SJCRH30 (cell line): ENCODE results near the gene NPHS1. TPM values are rescaled to one million over a fixed set of nuclear protein-coding genes. Genes with fewer than 3 reads are reported as not detected.

Experiments used
- DNase-seq, 2 experiments: peaks; one replicate each; pipeline ENCODE4 v3.0.0-alpha.2; 2015 to 2020
- H3K27ac ChIP-seq: fragments of 250-450 bp; sonication (Bioruptor Pico); 2 replicates; pipeline ENCODE4 v1.5.1; 2020; ENCODE audit warnings: mild to moderate bottlenecking, moderate library complexity
- H3K27me3 ChIP-seq: fragments of 250-450 bp; sonication (Bioruptor Pico); 2 replicates; pipeline ENCODE4 v1.5.1; 2020; ENCODE audit warnings: mild to moderate bottlenecking, moderate library complexity
- H3K36me3 ChIP-seq: fragments of 250-450 bp; sonication (Bioruptor Pico); 2 replicates; pipeline ENCODE4 v1.5.1; 2020; ENCODE audit warnings: mild to moderate bottlenecking, moderate library complexity
- H3K4me1 ChIP-seq: fragments of 250-450 bp; sonication (Bioruptor Pico); 2 replicates; pipeline ENCODE4 v1.5.1; 2020; ENCODE audit warnings: mild to moderate bottlenecking, moderate library complexity
- H3K4me3 ChIP-seq: fragments of 250-450 bp; sonication (Bioruptor Pico); 2 replicates; pipeline ENCODE4 v1.5.1; 2020; ENCODE audit warnings: mild to moderate bottlenecking, moderate library complexity
- H3K9me3 ChIP-seq: fragments of 250-450 bp; sonication (Bioruptor Pico); replicated peaks from 2 replicates; pipeline ENCODE4 v1.5.1; 2020; ENCODE audit warnings: mild to moderate bottlenecking, moderate library complexity
- total RNA-seq: library from RNA; depleted of rRNA; stranded (reverse); fragments of >200 nt; shearing (Covaris generic); gene quantifications from 2 replicates; pipeline ENCODE4 v1.2.3, GENCODE V29; 2014; rRNA removed

NPHS1 gene
- total RNA-seq, 1 experiment from 2014 or later = not detected

DNA sequence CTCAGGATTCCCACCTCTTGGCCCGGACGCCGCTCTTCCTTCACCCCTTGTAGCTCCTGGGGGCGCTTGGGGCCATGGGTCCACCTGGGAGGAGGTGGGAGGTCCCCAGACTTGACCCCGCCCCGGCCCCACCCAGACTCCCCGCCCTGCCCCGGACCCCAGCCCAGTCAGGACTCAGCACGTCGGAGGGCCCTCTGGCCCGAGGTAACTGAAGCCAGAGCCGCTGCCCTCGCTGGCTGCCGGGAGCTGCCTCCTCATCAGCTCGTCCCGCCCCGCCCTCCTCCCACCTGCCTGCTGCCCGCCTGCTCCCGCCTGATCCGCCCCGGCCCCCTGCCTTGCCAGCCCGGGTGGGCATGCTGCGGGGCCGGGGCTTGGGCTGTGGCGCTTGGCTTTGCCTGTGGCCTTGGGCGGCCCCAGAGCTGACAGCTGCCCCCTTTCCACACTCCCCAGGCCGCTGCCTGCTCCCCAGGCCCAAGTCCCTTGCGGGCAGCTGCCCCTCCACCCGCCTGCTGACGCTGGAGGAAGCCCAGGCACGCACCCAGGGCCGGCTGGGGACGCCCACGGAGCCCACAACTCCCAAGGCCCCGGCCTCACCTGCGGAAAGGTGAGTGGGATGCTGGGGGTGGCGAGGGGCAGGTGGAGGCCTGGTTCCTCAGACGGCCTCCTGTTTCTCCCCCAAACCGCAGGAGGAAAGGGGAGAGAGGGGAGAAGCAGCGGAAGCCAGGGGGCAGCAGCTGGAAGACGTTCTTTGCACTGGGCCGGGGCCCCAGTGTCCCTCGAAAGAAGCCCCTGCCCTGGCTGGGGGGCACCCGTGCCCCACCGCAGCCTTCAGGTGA is 67.6 kb downstream of the NPHS1 start:
- H3K36me3 ChIP-seq = no peaks in the 10 kb centered on the region; the same call in 1 of the 2 replicates
- no peak overlapping the region for H3K27ac ChIP-seq
- H3K9me3 ChIP-seq = no peaks in the 10 kb centered on the region
- no peaks in the 10 kb centered on the region for H3K4me1 ChIP-seq
- DNase-seq = no peak
- H3K4me3 ChIP-seq = no peak overlapping the region
- H3K27me3 ChIP-seq = no peaks in the 10 kb centered on the region; the same call in 1 of the 2 replicates

DNA sequence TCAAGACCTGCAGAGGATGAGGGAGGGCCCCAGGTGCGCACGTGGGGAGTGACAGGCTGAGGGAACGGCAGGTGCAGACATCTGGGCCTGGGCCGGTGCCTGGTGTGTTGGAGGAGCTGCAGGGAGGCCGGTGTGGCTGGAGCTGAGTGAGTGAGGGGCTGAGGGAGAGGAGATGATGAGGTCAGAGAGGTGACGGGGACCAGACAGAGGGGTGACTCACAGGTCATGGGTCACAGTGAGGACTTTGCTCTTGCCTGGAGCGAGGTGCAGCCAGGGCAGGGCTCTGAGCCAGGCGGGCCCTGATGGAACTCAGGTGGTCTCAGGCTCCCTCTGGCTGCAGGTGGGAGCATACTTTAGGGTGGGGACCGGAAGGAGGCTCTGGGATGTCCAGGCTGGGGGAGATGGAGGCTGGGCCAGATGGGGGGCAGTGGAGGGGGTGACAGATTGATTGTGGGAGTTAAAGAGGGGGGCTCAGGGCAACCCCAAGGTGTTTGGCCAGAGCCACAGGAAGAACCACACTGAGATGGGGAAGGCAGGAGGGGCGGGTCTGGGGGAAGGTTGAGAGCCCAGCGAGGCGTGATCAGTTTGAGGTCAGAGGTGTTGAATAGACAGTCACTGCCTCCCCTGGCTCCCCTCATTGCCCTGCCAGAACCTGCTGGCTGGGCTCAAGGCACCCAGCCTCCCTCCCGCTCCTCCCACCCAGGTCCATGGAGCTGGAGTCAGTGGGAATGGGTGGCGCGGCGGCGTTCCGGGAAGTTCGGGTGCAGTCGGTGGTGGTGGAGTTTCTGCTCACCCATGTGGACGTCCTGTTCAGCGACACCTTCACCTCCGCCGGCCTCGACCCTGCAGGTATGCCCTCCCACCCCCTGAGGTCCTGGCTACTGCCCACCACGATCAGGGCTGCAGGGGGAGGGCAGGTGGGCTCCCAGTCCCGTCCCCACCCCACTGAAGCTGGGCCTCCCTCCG is 68.6 kb downstream of the NPHS1 start:
- DNase-seq = no peak
- no peaks in the 10 kb centered on the region; the same call in 1 of the 2 replicates for H3K27me3 ChIP-seq
- H3K36me3 ChIP-seq = no peaks in the 10 kb centered on the region; the same call in 1 of the 2 replicates
- no peaks in the 10 kb centered on the region for H3K9me3 ChIP-seq
- no peak overlapping the region for H3K4me3 ChIP-seq
- no peak overlapping the region for H3K27ac ChIP-seq
- no peaks in the 10 kb centered on the region for H3K4me1 ChIP-seq

DNA sequence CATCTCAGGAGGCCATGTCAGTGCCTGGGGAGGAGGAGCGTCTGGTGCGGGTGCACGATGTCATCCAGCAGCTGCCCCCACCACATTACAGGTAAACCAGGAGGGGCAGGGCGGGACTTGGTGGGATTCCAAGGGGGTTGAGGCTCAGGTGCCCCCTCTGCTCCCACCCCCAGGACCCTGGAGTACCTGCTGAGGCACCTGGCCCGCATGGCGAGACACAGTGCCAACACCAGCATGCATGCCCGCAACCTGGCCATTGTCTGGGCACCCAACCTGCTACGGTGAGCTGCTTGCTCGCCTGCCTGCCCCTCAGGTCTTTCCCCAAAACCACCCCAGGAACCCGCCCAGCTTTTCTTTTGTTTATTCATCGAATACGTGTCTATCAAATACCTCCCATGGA is 69.7 kb downstream of the NPHS1 start:
- no peaks in the 10 kb centered on the region; the same call in 1 of the 2 replicates for H3K4me1 ChIP-seq
- no peak for DNase-seq
- no peaks in the 10 kb centered on the region; the same call in 1 of the 2 replicates for H3K36me3 ChIP-seq
- H3K9me3 ChIP-seq = no peaks in the 10 kb centered on the region
- H3K27me3 ChIP-seq = no peaks in the 10 kb centered on the region; the same call in 1 of the 2 replicates
- no peak overlapping the region for H3K4me3 ChIP-seq
- H3K27ac ChIP-seq = no peak overlapping the region

DNA sequence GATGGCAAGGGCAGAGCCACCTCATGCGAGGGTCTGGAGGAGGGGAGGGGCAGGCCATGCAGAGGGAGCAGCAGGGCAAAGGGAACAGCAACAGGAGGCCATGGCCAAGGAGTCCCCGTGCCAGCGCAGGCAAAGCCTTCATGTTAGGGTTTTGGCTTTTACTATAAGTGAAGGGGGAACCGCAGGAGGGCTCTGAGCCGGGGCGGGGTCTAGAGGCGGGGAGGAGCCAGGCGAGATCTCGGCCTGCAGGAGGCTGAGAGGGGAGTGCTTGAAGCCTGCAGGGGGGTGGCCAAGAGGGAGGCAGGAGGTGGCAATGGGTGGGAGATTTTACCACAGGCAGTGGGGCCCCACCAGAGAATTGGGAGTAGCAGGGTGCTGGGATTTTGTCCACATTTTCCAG is 70.7 kb downstream of the NPHS1 start:
- Histone ChIP-seq H3K9me3 (no peaks in the 10 kb centered on the region), H3K27ac (no peak overlapping the region), H3K4me1 (peaks cover 9% of the 10 kb centered on the region), H3K36me3 (no peaks in the 10 kb centered on the region; the same call in 1 of the 2 replicates), H3K4me3 (no peak overlapping the region), H3K27me3 (no peaks in the 10 kb centered on the region; the same call in 1 of the 2 replicates)
- no peak for DNase-seq

DNA sequence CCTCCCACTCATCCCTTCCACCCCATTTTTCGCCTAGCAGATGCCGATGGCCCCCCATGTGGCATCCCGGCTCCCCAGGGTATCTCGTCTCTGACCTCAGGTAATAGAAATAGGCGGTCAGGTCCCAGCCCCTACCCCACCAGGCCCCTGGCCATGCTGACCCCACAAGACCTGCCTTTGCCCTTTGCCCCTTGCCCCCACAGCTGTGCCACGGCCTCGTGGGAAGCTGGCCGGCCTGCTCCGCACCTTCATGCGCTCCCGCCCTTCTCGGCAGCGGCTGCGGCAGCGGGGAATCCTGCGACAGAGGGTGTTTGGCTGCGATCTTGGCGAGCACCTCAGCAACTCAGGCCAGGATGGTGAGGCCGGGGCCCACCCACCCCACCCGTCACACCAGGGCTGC is 71.6 kb downstream of the NPHS1 start:
- no peaks in the 10 kb centered on the region; the same call in 1 of the 2 replicates for H3K36me3 ChIP-seq
- no peak for DNase-seq
- no peak overlapping the region for H3K4me3 ChIP-seq
- H3K9me3 ChIP-seq = no peaks in the 10 kb centered on the region
- peaks cover 15% of the 10 kb centered on the region for H3K4me1 ChIP-seq
- H3K27ac ChIP-seq = no peak overlapping the region
- H3K27me3 ChIP-seq = no peaks in the 10 kb centered on the region; the same call in 1 of the 2 replicates

DNA sequence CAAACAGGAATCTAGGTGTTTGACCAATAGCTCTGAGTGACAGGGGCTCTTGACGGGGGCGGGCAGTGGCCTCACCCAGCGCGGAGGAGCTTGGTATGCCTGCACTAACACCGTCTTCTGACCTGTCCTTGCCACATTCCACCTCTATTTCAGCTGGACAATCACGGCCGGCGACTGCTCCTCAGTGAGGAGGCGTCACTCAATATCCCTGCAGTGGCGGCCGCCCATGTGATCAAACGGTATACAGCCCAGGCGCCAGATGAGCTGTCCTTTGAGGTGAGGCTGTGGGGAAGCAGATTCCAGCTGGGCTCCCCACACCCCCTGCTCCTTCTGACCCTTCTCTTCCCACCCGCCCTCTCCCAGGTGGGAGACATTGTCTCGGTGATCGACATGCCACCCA is 72.2 kb downstream of the NPHS1 start:
- Histone ChIP-seq H3K27me3 (no peaks in the 10 kb centered on the region; the same call in 1 of the 2 replicates), H3K27ac (no peak overlapping the region), H3K9me3 (no peaks in the 10 kb centered on the region), H3K36me3 (no peaks in the 10 kb centered on the region), H3K4me1 (peaks cover 15% of the 10 kb centered on the region), H3K4me3 (no peak overlapping the region)
- DNase-seq = no peak

DNA sequence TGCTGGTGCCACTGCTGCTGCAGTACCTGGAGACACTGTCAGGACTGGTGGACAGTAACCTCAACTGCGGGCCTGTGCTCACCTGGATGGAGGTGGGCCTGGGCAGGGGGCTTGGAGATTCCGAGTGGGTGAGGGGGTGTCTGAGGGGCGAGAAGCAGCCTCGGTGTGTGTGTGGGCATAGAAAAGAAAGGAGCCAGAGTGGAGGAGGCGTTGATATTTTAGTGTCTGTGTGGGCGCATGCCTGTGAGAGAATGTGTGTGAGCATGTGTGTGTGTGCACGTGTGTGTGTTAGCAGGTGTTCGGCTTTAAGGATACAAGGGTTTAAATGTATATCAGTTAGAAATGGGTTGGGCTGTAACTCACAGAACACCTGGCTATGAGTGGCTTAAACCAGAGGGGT is 73.3 kb downstream of the NPHS1 start:
- DNase-seq = no peak
- H3K9me3 ChIP-seq = no peaks in the 10 kb centered on the region
- no peaks in the 10 kb centered on the region for H3K36me3 ChIP-seq
- H3K27me3 ChIP-seq = no peaks in the 10 kb centered on the region; the same call in 1 of the 2 replicates
- no peak overlapping the region for H3K4me3 ChIP-seq
- peaks cover 15% of the 10 kb centered on the region for H3K4me1 ChIP-seq
- no peak overlapping the region for H3K27ac ChIP-seq

DNA sequence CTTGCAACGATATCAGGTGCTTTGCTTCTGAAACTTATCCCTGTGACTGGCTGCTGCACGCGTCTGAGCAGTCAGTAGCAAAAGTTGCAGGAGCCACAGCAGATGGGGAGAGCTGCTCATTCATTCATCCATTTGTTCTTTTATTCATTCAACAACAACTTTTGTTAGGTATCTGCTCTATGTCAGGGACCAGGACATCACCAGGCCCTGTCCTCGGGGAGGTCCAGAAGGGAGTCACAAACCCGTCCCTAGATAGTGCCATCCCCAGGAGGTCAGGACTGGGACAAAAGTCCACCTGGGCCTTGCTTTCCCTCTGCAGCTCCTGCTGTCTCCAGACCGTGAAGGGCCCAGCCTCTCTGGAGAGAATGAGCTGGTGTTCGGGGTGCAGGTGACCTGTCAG is 74.3 kb downstream of the NPHS1 start:
- Histone ChIP-seq H3K27me3 (no peaks in the 10 kb centered on the region; the same call in 1 of the 2 replicates), H3K36me3 (no peaks in the 10 kb centered on the region), H3K4me1 (peaks cover 15% of the 10 kb centered on the region), H3K4me3 (no peak overlapping the region), H3K9me3 (no peaks in the 10 kb centered on the region), H3K27ac (peak overlapping the region; percentile 28; the same call in 1 of the 2 replicates)
- DNase-seq = no peak

DNA sequence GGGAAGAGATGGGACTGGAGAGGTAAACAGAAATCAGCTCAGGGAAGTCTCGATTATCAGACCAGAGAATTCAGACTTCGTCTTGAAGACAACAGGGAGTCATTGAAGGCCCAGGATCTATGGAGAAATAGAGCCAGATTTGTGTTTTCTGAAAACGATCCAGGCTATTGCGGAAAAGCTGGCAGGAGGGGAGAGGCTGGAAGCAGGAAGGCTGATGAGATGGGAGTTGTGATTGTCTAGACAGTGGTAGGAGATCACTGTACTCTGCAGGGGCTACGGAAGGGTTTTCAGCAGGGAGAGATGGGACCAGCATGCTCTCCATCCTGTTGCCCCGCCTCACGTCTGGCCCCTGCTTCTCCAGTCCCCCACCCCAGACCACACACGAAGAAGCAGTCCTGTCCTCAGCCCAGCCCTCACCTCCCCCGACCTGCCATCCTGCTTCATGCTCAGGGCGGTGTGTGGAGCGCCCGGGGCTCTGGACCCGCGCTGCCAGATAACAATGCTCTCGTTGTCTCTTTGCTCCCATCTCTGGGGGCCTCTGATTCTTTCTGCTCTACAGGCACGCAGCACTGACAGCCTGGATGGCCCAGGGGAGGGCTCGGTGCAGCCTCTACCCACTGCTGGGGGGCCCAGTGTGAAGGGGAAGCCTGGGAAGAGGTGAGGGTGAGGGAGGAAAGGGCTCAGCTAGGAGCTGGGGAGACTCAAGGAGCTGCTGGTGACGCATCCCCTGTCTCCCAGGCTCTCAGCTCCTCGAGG is 75.0 kb downstream of the NPHS1 start:
- Histone ChIP-seq H3K27me3 (no peaks in the 10 kb centered on the region; the same call in 1 of the 2 replicates), H3K27ac (peak overlapping the region; percentile 28; the same call in 1 of the 2 replicates), H3K36me3 (no peaks in the 10 kb centered on the region), H3K4me1 (peaks cover 15% of the 10 kb centered on the region), H3K9me3 (no peaks in the 10 kb centered on the region), H3K4me3 (peak overlapping the region; percentile 69)
- peak; percentile 93 to 94 for DNase-seq

DNA sequence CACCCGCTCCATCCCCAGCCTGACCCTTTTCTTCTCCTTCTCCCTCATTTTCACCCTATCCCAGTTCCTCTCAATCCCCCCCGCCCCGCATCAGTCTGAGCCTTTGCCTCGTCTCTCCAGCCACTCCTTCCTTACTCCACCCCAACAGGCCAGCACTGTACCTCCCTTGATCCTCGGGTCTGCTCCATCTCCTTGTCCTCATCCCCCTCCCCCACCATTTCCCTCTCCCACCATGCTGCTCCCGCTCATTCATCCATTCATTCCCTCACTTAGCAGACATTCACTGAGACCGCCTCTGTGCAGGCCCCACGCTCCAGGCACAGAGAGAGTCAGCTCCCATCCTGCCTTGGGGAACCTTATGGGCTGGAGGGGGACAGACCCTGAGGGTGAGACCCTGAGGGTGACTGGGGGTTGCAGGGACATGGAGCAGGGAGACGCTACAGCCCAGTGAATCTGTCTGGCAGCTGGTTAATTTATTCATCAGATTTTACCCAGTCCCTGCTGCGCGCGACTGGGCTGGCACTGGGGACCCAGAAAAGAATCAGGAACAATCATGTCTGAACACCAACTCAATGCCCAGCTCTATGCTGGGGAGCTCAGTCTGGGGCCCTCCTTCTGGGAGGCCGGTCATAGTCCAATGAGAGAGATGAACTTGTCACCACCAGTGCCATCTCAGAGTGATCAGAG is 76.1 kb downstream of the NPHS1 start:
- H3K36me3 ChIP-seq = no peaks in the 10 kb centered on the region
- H3K4me1 ChIP-seq = peaks cover 15% of the 10 kb centered on the region
- H3K27ac ChIP-seq = peak overlapping the region; percentile 46; the same call in 1 of the 2 replicates
- peak overlapping the region; percentile 69 for H3K4me3 ChIP-seq
- H3K27me3 ChIP-seq = no peaks in the 10 kb centered on the region
- H3K9me3 ChIP-seq = no peaks in the 10 kb centered on the region
- peak in 1 of 2 experiments; percentile 53 for DNase-seq

Other genes starting within 250 kb of the NPHS1 start
- 17.2 and 22.7 TPM in 2 replicates for gene HAUS5, start 239.8 kb downstream of the NPHS1 start, total RNA-seq
- gene RBM42, start 223.5 kb downstream of the NPHS1 start, total RNA-seq = 69.9 and 71.3 TPM in 2 replicates
- gene ETV2, start 210.8 kb downstream of the NPHS1 start, total RNA-seq = 2.4 and 4.1 TPM in 2 replicates
- 436 and 590 TPM in 2 replicates for gene COX6B1, start 204.2 kb downstream of the NPHS1 start, total RNA-seq
- gene UPK1A, start 186.0 kb downstream of the NPHS1 start, total RNA-seq = not detected in 2 replicates
- gene ZBTB32, start 147.9 kb downstream of the NPHS1 start, total RNA-seq = not detected in 2 replicates
- gene KMT2B, start 134.5 kb downstream of the NPHS1 start, total RNA-seq = 13.1 and 15.1 TPM in 2 replicates
- 4.3 and 10.3 TPM in 2 replicates for gene IGFLR1, start 110.1 kb downstream of the NPHS1 start, total RNA-seq
- 9.7 and 11.4 TPM in 2 replicates for gene U2AF1L4, start 107.1 kb downstream of the NPHS1 start, total RNA-seq
- 37.7 and 47.2 TPM in 2 replicates for gene PSENEN, start 106.9 kb downstream of the NPHS1 start, total RNA-seq
- 4.9 and 6.1 TPM in 2 replicates for gene LIN37, start 103.9 kb downstream of the NPHS1 start, total RNA-seq
- gene HSPB6, start 95.5 kb downstream of the NPHS1 start, total RNA-seq = not detected in 2 replicates
- 10.0 and 11.1 TPM in 2 replicates for gene PROSER3, start 94.3 kb downstream of the NPHS1 start, total RNA-seq
- 8.9 and 10.5 TPM in 2 replicates for gene ARHGAP33, start 76.9 kb downstream of the NPHS1 start, total RNA-seq
- gene PRODH2, start 39.7 kb downstream of the NPHS1 start, total RNA-seq = not detected in 2 replicates
- gene KIRREL2, start 4.4 kb upstream of the NPHS1 start, total RNA-seq = not detected in 2 replicates
- gene APLP1, start 16.1 kb upstream of the NPHS1 start, total RNA-seq = 32.1 and 32.7 TPM in 2 replicates
- gene NFKBID, start 48.0 kb upstream of the NPHS1 start, total RNA-seq = 6.2 and 7.3 TPM in 2 replicates
- not detected in 2 replicates for gene HCST, start 50.0 kb upstream of the NPHS1 start, total RNA-seq
- gene TYROBP, start 55.8 kb upstream of the NPHS1 start, total RNA-seq = not detected in 2 replicates
- 5.1 and 10.2 TPM in 2 replicates for gene LRFN3, start 83.9 kb upstream of the NPHS1 start, total RNA-seq
- gene SDHAF1, start 142.7 kb upstream of the NPHS1 start, total RNA-seq = 21.6 and 27.9 TPM in 2 replicates
- gene SYNE4, start 156.3 kb upstream of the NPHS1 start, total RNA-seq = 0.10 and 0.20 TPM in 2 replicates
- 17.4 and 19.8 TPM in 2 replicates for gene ALKBH6, start 161.7 kb upstream of the NPHS1 start, total RNA-seq
- 1.6 and 3.3 TPM in 2 replicates for gene CLIP3, start 180.4 kb upstream of the NPHS1 start, total RNA-seq
- gene THAP8, start 201.8 kb upstream of the NPHS1 start, total RNA-seq = 3.9 and 4.8 TPM in 2 replicates
- gene WDR62, start 202.4 kb upstream of the NPHS1 start, total RNA-seq = 19.8 and 23.5 TPM in 2 replicates